Astrocyte (in vitro differentiated cells and primary cell): ENCODE measurements around the gene PARM1. TPM values are rescaled to one million over a fixed set of nuclear protein-coding genes. Genes with fewer than 3 reads are reported as not detected.

Experiments used
- DNase-seq: peaks from one replicate; pipeline ENCODE4 v3.0.0-alpha.2; 2010; ENCODE audit warnings: low read depth
- FAIRE-seq: peaks from 2 replicates; lab custom pipeline; 2011; peaks lifted over from hg19 to GRCh38; lab: Jason Lieb, UNC
- H2AFZ ChIP-seq: 2 replicates; pipeline ENCODE4 v1.6.0; 2012; ENCODE audit warnings: low read depth, low read length, inconsistent platforms
- H3K27ac ChIP-seq: 2 replicates; pipeline ENCODE4 v1.5.1; 2011; ENCODE audit warnings: low read depth, low read length, inconsistent platforms
- H3K27me3 ChIP-seq: 2 replicates; pipeline ENCODE4 v1.6.0; 2011; ENCODE audit warnings: low read length, inconsistent platforms; ENCODE audit not compliant: insufficient read depth
- H3K36me3 ChIP-seq: 2 replicates; pipeline ENCODE4 v1.5.1; 2011; ENCODE audit warnings: low read length, inconsistent platforms; ENCODE audit not compliant: insufficient read depth
- H3K4me1 ChIP-seq: 2 replicates; pipeline ENCODE4 v1.5.1; 2011; ENCODE audit warnings: low read length, inconsistent platforms; ENCODE audit not compliant: insufficient read depth
- H3K4me2 ChIP-seq: 2 replicates; pipeline ENCODE4 v1.6.0; 2012; ENCODE audit warnings: low read length, inconsistent platforms
- H3K4me3 ChIP-seq: 2 replicates; pipeline ENCODE4 v1.5.1; 2011; ENCODE audit warnings: low read depth, mild to moderate bottlenecking, low read length, inconsistent platforms; ENCODE audit not compliant: insufficient read depth
- H3K79me2 ChIP-seq: 2 replicates; pipeline ENCODE4 v1.6.0; 2012; ENCODE audit warnings: mild to moderate bottlenecking, low read length, inconsistent platforms; ENCODE audit not compliant: insufficient read depth
- H3K9ac ChIP-seq: 2 replicates; pipeline ENCODE4 v1.6.0; 2012; ENCODE audit warnings: mild to moderate bottlenecking, low read length, inconsistent platforms
- H3K9me3 ChIP-seq: 2 replicates; pipeline ENCODE4 v1.5.1; 2012; ENCODE audit warnings: low read depth, mild to moderate bottlenecking, low read length, inconsistent platforms; ENCODE audit not compliant: insufficient read depth
- H4K20me1 ChIP-seq: 2 replicates; pipeline ENCODE4 v1.6.0; 2012; ENCODE audit warnings: low read length, inconsistent platforms; ENCODE audit not compliant: insufficient read depth
- H3K27ac Mint-ChIP-seq: one replicate; pipeline ENCODE4 v1.8.0; 2021; ENCODE audit warnings: mild to moderate bottlenecking, mixed read lengths; ENCODE audit not compliant: unreplicated experiment
- H3K27me3 Mint-ChIP-seq: one replicate; pipeline ENCODE4 v1.8.0; 2021; ENCODE audit warnings: low read depth, mixed read lengths; ENCODE audit not compliant: unreplicated experiment
- H3K36me3 Mint-ChIP-seq: one replicate; pipeline ENCODE4 v1.8.0; 2021; ENCODE audit warnings: low read depth, mixed read lengths; ENCODE audit not compliant: unreplicated experiment
- H3K4me1 Mint-ChIP-seq: one replicate; pipeline ENCODE4 v1.8.0; 2021; ENCODE audit warnings: low read depth, mixed read lengths; ENCODE audit not compliant: unreplicated experiment
- H3K4me3 Mint-ChIP-seq: one replicate; pipeline ENCODE4 v1.8.0; 2021; ENCODE audit warnings: mild to moderate bottlenecking, moderate library complexity, mixed read lengths; ENCODE audit not compliant: unreplicated experiment
- H3K9me3 Mint-ChIP-seq: one replicate; pipeline ENCODE4 v1.8.0; 2021; ENCODE audit warnings: mild to moderate bottlenecking, mixed read lengths; ENCODE audit not compliant: unreplicated experiment
- EZH2 ChIP-seq: IDR thresholded peaks from 2 replicates; pipeline ENCODE4 v1.6.1; 2012; ENCODE audit warnings: mild to moderate bottlenecking, low read length, inconsistent platforms; ENCODE audit not compliant: insufficient read depth
- total RNA-seq: library from RNA; stranded (reverse); gene quantifications from 2 replicates; pipeline ENCODE4 v1.2.1, GENCODE V29; 2021
- TF ChIP-seq, protein P1 (sequence below): IDR thresholded peaks from 2 replicates; pipeline ENCODE4 v1.5.1; 2011; ENCODE audit warnings: low read depth, mild to moderate bottlenecking, inconsistent platforms, low read length, moderate library complexity; ENCODE audit not compliant: insufficient read depth

PARM1 gene
- total RNA-seq, 1 donor from 2014 or later, result 1.2 TPM

DNA sequence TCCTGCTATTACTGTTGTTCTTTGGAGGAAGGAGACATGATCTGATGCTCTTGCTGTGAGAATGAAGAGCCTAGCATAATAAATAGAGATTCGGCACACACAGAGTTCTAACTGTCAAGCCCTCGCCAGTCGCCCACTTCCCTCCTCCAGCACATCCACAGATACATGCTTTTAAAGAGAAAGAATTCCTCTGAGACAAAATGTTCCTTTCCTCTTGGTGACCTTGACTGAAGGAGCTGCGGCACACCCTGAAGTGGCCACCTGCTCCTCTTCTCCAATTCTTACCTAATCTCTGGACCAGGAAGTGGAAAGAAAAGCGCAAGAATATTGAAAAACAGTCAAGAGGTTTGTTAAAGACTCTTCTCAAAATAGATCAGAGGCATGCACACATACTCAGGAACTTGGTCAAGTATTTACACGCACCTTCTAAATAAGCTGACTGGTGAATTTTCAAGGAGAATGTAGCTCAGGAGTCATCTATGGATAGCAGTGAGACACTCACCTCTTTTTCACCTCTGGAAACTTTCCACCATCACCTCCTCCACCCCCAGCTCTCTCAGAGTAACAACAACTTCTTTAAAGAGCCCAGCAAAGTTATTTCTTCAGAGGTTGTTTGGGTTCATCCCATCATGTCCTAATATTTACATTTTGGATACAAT lies 95.4 kb downstream of the PARM1 start:
- no peak overlapping the region for H3K27ac Mint-ChIP-seq
- no peak for FAIRE-seq

DNA sequence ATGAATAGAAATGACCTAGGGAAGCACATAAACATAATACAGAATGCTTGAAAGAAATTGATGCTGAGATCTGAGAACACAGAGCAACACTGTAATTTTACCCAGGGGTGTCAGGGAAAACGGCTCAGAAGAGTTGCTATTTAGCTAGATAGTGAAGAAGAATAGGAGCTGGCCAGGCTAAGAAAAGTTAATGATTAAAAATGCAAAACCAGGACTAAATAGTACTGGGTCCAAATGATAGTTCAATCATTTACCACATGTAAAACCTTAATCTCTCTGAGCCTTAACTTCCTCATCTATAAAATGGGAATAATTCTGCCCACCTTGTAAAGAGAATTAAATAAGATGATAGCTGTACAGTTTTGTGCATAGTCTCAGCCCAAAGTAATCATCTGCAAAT lies 97.1 kb downstream of the PARM1 start:
- Histone ChIP-seq H2AFZ (no peak overlapping the region), H3K4me2 (no peak overlapping the region), H3K4me1 (no peaks in the 10 kb centered on the region), H3K4me3 (no peak overlapping the region), H3K36me3 (no peaks in the 10 kb centered on the region), H4K20me1 (no peaks in the 10 kb centered on the region), H3K79me2 (no peaks in the 10 kb centered on the region), H3K9ac (no peak overlapping the region), H3K27me3 (no peaks in the 10 kb centered on the region), H3K27ac (no peak overlapping the region), H3K9me3 (no peaks in the 10 kb centered on the region)
- peaks cover 3% of the 10 kb centered on the region for H3K9me3 Mint-ChIP-seq
- FAIRE-seq (no peak), DNase-seq (no peak)
- H3K4me1 Mint-ChIP-seq, result no peaks in the 10 kb centered on the region
- H3K27me3 Mint-ChIP-seq, result peaks cover 2% of the 10 kb centered on the region
- no peak overlapping the region for H3K27ac Mint-ChIP-seq
- no peaks in the 10 kb centered on the region for H3K36me3 Mint-ChIP-seq
- no peak overlapping the region for H3K4me3 Mint-ChIP-seq
- TF ChIP-seq EZH2, result no peak
- TF ChIP-seq, protein P1, sequence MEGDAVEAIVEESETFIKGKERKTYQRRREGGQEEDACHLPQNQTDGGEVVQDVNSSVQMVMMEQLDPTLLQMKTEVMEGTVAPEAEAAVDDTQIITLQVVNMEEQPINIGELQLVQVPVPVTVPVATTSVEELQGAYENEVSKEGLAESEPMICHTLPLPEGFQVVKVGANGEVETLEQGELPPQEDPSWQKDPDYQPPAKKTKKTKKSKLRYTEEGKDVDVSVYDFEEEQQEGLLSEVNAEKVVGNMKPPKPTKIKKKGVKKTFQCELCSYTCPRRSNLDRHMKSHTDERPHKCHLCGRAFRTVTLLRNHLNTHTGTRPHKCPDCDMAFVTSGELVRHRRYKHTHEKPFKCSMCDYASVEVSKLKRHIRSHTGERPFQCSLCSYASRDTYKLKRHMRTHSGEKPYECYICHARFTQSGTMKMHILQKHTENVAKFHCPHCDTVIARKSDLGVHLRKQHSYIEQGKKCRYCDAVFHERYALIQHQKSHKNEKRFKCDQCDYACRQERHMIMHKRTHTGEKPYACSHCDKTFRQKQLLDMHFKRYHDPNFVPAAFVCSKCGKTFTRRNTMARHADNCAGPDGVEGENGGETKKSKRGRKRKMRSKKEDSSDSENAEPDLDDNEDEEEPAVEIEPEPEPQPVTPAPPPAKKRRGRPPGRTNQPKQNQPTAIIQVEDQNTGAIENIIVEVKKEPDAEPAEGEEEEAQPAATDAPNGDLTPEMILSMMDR, result no peak

More for the DNA sequence above, 95.4 kb downstream of the PARM1 start:
- Histone ChIP-seq H3K36me3 (no peaks in the 10 kb centered on the region), H3K4me1 (no peaks in the 10 kb centered on the region), H3K79me2 (no peaks in the 10 kb centered on the region), H3K9ac (no peak overlapping the region), H3K27me3 (no peaks in the 10 kb centered on the region), H3K9me3 (no peaks in the 10 kb centered on the region), H3K27ac (no peak overlapping the region), H2AFZ (no peak overlapping the region), H3K4me3 (no peak overlapping the region), H3K4me2 (no peak overlapping the region), H4K20me1 (no peaks in the 10 kb centered on the region)
- DNase-seq, result no peak
- no peak overlapping the region for H3K4me3 Mint-ChIP-seq
- peaks cover 3% of the 10 kb centered on the region for H3K9me3 Mint-ChIP-seq
- H3K36me3 Mint-ChIP-seq, result no peaks in the 10 kb centered on the region
- no peaks in the 10 kb centered on the region for H3K4me1 Mint-ChIP-seq
- TF ChIP-seq, protein P1, result no peak
- no peak for TF ChIP-seq EZH2
- peaks cover 2% of the 10 kb centered on the region for H3K27me3 Mint-ChIP-seq

DNA sequence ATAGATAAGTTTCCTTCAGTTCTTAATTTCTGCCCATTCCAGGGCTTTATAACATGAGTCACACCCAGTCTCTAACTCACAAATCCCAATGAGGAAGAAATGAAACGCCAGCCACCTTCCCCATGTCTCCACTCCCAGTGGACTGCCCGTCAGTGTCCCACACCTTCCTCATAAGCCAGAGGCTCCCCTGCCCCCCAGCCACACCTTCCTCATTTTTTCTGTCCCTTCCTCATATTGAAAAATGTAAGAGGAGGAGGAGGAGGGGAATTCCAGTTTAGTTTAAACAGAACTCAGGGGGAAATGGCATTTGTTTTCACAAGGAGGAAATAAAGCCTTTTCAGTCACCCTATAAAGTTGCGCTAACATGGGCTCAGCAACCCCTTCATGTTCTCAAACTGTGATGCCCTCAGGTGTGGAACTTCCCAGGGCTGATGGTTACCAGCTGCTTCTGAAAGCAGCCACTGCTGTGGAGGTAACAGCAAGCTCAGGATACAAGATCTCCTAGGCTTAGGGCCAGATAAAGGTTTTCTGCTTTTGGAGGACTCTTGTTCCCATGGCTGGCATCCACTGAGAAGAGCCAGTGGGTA lies 97.8 kb downstream of the PARM1 start:
- H3K9me3 Mint-ChIP-seq, result peaks cover 3% of the 10 kb centered on the region
- H3K36me3 Mint-ChIP-seq, result no peaks in the 10 kb centered on the region
- H3K4me3 Mint-ChIP-seq, result no peak overlapping the region
- Histone ChIP-seq H3K4me3 (no peak overlapping the region), H3K4me1 (no peaks in the 10 kb centered on the region), H3K9me3 (no peaks in the 10 kb centered on the region), H3K27me3 (no peaks in the 10 kb centered on the region), H3K79me2 (no peaks in the 10 kb centered on the region), H3K4me2 (no peak overlapping the region), H3K36me3 (no peaks in the 10 kb centered on the region), H2AFZ (no peak overlapping the region), H4K20me1 (no peaks in the 10 kb centered on the region), H3K9ac (no peak overlapping the region), H3K27ac (no peak overlapping the region)
- H3K4me1 Mint-ChIP-seq, result no peaks in the 10 kb centered on the region
- FAIRE-seq, result no peak
- TF ChIP-seq EZH2, result no peak
- TF ChIP-seq, protein P1, result no peak
- no peak for DNase-seq
- H3K27me3 Mint-ChIP-seq, result peaks cover 2% of the 10 kb centered on the region
- no peak overlapping the region for H3K27ac Mint-ChIP-seq
